Measurements from ENCODE around the gene LRRC75A.

DNA sequence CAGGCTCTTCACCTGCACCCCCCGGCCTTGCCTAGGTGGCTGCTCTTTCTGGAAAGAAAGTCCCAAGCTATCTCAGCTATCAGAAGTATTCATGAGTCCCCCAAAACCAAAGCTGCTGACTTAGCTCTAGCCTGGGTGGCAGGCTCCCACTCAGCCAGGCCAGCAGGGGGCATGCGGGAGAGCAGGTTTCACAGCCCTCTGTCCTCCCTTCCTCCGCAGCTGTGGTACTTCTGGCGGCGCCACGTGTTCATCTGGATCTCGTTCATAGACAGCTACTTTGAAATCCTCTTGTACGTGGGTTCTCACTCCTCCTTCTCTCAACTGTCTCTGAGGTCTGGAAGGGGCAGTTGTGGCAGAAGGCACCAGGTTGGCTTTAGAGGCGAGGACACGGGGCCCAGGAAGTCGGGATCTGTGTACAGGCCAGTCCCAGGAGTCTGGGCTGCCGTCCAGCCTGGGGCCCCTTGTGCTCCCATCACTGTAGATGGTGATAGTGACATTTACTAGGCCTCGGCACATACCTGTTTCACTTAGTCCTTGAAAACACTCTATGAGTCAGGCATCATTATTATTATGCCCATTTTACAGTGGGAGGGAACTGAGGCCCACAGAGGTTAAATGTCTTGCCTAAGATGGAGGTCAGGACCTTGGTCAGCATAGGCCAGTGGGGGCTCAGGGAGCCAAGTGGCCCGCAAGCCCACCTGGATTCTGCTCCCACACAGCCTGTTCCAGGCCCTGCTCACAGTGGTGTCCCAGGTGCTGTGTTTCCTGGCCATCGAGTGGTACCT is 63.7 kb downstream of the LRRC75A start:
- TF ChIP-seq, protein P1, sequence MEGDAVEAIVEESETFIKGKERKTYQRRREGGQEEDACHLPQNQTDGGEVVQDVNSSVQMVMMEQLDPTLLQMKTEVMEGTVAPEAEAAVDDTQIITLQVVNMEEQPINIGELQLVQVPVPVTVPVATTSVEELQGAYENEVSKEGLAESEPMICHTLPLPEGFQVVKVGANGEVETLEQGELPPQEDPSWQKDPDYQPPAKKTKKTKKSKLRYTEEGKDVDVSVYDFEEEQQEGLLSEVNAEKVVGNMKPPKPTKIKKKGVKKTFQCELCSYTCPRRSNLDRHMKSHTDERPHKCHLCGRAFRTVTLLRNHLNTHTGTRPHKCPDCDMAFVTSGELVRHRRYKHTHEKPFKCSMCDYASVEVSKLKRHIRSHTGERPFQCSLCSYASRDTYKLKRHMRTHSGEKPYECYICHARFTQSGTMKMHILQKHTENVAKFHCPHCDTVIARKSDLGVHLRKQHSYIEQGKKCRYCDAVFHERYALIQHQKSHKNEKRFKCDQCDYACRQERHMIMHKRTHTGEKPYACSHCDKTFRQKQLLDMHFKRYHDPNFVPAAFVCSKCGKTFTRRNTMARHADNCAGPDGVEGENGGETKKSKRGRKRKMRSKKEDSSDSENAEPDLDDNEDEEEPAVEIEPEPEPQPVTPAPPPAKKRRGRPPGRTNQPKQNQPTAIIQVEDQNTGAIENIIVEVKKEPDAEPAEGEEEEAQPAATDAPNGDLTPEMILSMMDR (IDR thresholded peaks at IDR 0.05), result peak; percentile 27; the same call in 1 of the 2 replicates
- TF ChIP-seq, protein P2, sequence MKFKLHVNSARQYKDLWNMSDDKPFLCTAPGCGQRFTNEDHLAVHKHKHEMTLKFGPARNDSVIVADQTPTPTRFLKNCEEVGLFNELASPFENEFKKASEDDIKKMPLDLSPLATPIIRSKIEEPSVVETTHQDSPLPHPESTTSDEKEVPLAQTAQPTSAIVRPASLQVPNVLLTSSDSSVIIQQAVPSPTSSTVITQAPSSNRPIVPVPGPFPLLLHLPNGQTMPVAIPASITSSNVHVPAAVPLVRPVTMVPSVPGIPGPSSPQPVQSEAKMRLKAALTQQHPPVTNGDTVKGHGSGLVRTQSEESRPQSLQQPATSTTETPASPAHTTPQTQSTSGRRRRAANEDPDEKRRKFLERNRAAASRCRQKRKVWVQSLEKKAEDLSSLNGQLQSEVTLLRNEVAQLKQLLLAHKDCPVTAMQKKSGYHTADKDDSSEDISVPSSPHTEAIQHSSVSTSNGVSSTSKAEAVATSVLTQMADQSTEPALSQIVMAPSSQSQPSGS (CRISPR knock-in tag; IDR thresholded peaks at IDR 0.05; ENCODE audit: borderline replicate concordance, low read depth), result no peak
